Activated CD8-positive, alpha-beta T cell treated with anti-CD3 and anti-CD28 coated beads, Interleukin-2, amount 10 ng/mL, durations not matched to agents 7 days and 5 days (primary cell): ENCODE measurements around the gene UBALD1. TPM values are rescaled to one million over a fixed set of nuclear protein-coding genes. Genes with fewer than 3 reads are reported as not detected.
"Not testable (repeated sequence)": the region's sequence is repeated elsewhere in the genome, so short reads cannot be mapped to it uniquely, and the experiment has no call there.

Experiments
- ATAC-seq: fragments of 150-1000 bp; cut with Tn5 transposase; one replicate; pipeline ENCODE4 v1.10.0; 2021; ENCODE audit warnings: moderate library complexity
- CTCF ChIA-PET: fragments of 350-600 bp; sonication (Branson Sonifier 250); formaldehyde crosslinking; loops from one replicate; lab custom pipeline; 2021; ENCODE audit warnings: antibody characterized with exemption; lab: Charles Lee
- POLR2A ChIA-PET: fragments of 350-600 bp; sonication (Branson Sonifier 250); formaldehyde crosslinking; loops from one replicate; lab custom pipeline; 2021; ENCODE audit warnings: antibody characterized with exemption; lab: Charles Lee
- DNase-seq: peaks from one replicate; pipeline ENCODE4 v3.0.0-alpha.2; 2020
- H3K27ac Mint-ChIP-seq: one replicate; pipeline ENCODE4 v1.8.0; 2021; ENCODE audit warnings: mild to moderate bottlenecking, mixed read lengths
- H3K27me3 Mint-ChIP-seq: one replicate; pipeline ENCODE4 v1.8.0; 2021; ENCODE audit warnings: low read depth, mixed read lengths
- H3K36me3 Mint-ChIP-seq: one replicate; pipeline ENCODE4 v1.8.0; 2021; ENCODE audit warnings: low read depth, mixed read lengths
- H3K4me1 Mint-ChIP-seq: one replicate; pipeline ENCODE4 v1.8.0; 2021; ENCODE audit warnings: low read depth, mixed read lengths
- H3K4me3 Mint-ChIP-seq: one replicate; pipeline ENCODE4 v1.8.0; 2021; ENCODE audit warnings: mild to moderate bottlenecking, mixed read lengths
- H3K9me3 Mint-ChIP-seq: one replicate; pipeline ENCODE4 v1.8.0; 2022; ENCODE audit warnings: mixed read lengths; ENCODE audit not compliant: insufficient read depth
- total RNA-seq, 2 experiments: library from RNA; stranded (reverse); gene quantifications; one replicate each; pipeline ENCODE4 v1.2.3, GENCODE V29; 2021

The UBALD1 gene
- total RNA-seq, 2 experiments from 2014 or later, result 15.0 to 18.9 TPM

GRCh38 chr16:4588961-4589360, 25.7 kb downstream of the UBALD1 start:
- Mint-ChIP-seq H3K4me1 (peaks cover 4% of the 10 kb centered on the region), H3K36me3 (no peaks in the 10 kb centered on the region), H3K27ac (no peak overlapping the region), H3K9me3 (no peaks in the 10 kb centered on the region), H3K4me3 (no peak overlapping the region), H3K27me3 (peaks cover 11% of the 10 kb centered on the region)
- ATAC-seq (no peak), DNase-seq (no peak)
- ChIA-PET CTCF (interaction anchor here (2.3 kb wide), 1 partner anchor 84 kb away, joined by 10 read pairs; no protein-coding TSS in a partner anchor), POLR2A (no interaction called here)

- Mint-ChIP-seq H3K27me3 (peaks cover 11% of the 10 kb centered on the region), H3K9me3 (no peaks in the 10 kb centered on the region), H3K36me3 (no peaks in the 10 kb centered on the region), H3K4me1 (peaks cover 4% of the 10 kb centered on the region), H3K27ac (no peak overlapping the region), H3K4me3 (no peak overlapping the region)
- DNase-seq (no peak), ATAC-seq (no peak)
- CTCF ChIA-PET, result interaction anchor here (1.1 to 2.3 kb wide), 2 partner anchors 83 to 185 kb away, joined by 3 to 10 read pairs; no protein-coding TSS in a partner anchor
- POLR2A ChIA-PET, result no interaction called here
These were observed 26.3 kb downstream of the UBALD1 start for GRCh38 chr16:4588386-4588785.

GRCh38 chr16:4586291-4586690, 28.4 kb downstream of the UBALD1 start:
- CTCF ChIA-PET, result interaction anchor here (0.7 to 2.5 kb wide), 17 partner anchors 8 to 164 kb away, joined by 3 to 40 read pairs (median 4); partner anchors contain the start of gene HMOX2
- DNase-seq (no peak), ATAC-seq (no peak)
- H3K27me3 Mint-ChIP-seq, result peaks cover 11% of the 10 kb centered on the region
- POLR2A ChIA-PET, result interaction anchor here (1.2 kb wide), 1 partner anchor 80 kb away, joined by 3 read pairs; no protein-coding TSS in a partner anchor
- H3K36me3 Mint-ChIP-seq, result no peaks in the 10 kb centered on the region
- no peak overlapping the region for H3K4me3 Mint-ChIP-seq
- no peaks in the 10 kb centered on the region for H3K9me3 Mint-ChIP-seq
- H3K4me1 Mint-ChIP-seq, result peaks cover 4% of the 10 kb centered on the region
- H3K27ac Mint-ChIP-seq, result no peak overlapping the region

- Mint-ChIP-seq H3K4me1 (peaks cover 4% of the 10 kb centered on the region), H3K9me3 (no peaks in the 10 kb centered on the region), H3K27me3 (peaks cover 11% of the 10 kb centered on the region), H3K36me3 (no peaks in the 10 kb centered on the region), H3K4me3 (no peak overlapping the region), H3K27ac (no peak overlapping the region)
- ATAC-seq, result no peak
- POLR2A ChIA-PET, result no interaction called here
- CTCF ChIA-PET, result no interaction called here
- no peak for DNase-seq
These were observed 30.8 kb downstream of the UBALD1 start for GRCh38 chr16:4583906-4584305.

GRCh38 chr16:4580250-4580649, 34.4 kb downstream of the UBALD1 start:
- Mint-ChIP-seq H3K27me3 (no peaks in the 10 kb centered on the region), H3K36me3 (no peaks in the 10 kb centered on the region), H3K27ac (no peak overlapping the region), H3K9me3 (no peaks in the 10 kb centered on the region), H3K4me3 (no peak overlapping the region), H3K4me1 (no peaks in the 10 kb centered on the region)
- ChIA-PET POLR2A (no interaction called here), CTCF (no interaction called here)
- ATAC-seq (no peak), DNase-seq (no peak)

GRCh38 chr16:4578961-4579530, 35.6 kb downstream of the UBALD1 start:
- POLR2A ChIA-PET, result no interaction called here
- ATAC-seq, result no peak
- H3K4me1 Mint-ChIP-seq, result peaks cover 11% of the 10 kb centered on the region
- H3K9me3 Mint-ChIP-seq, result no peaks in the 10 kb centered on the region
- no peak for DNase-seq
- no peak overlapping the region for H3K27ac Mint-ChIP-seq
- H3K36me3 Mint-ChIP-seq, result no peaks in the 10 kb centered on the region
- no peaks in the 10 kb centered on the region for H3K27me3 Mint-ChIP-seq
- H3K4me3 Mint-ChIP-seq, result no peak overlapping the region
- CTCF ChIA-PET, result interaction anchor here (0.6 kb wide), 1 partner anchor 30 kb away, joined by 3 read pairs; no protein-coding TSS in a partner anchor

- H3K27ac Mint-ChIP-seq, result no peak overlapping the region
- no peak for DNase-seq
- peaks cover 11% of the 10 kb centered on the region for H3K4me1 Mint-ChIP-seq
- no peaks in the 10 kb centered on the region for H3K9me3 Mint-ChIP-seq
- H3K27me3 Mint-ChIP-seq, result no peaks in the 10 kb centered on the region
- ChIA-PET CTCF (interaction anchor here (2.0 kb wide), 1 partner anchor 28 kb away, joined by 4 read pairs; no protein-coding TSS in a partner anchor), POLR2A (no interaction called here)
- H3K36me3 Mint-ChIP-seq, result no peaks in the 10 kb centered on the region
- no peak overlapping the region for H3K4me3 Mint-ChIP-seq
- ATAC-seq, result no peak
These were observed 38.7 kb downstream of the UBALD1 start for GRCh38 chr16:4576008-4576407.

- Mint-ChIP-seq H3K27me3 (no peaks in the 10 kb centered on the region), H3K27ac (peak overlapping the region; percentile 34), H3K4me1 (peaks cover 11% of the 10 kb centered on the region), H3K9me3 (no peaks in the 10 kb centered on the region), H3K4me3 (no peak overlapping the region), H3K36me3 (no peaks in the 10 kb centered on the region)
- peak; percentile 64 for ATAC-seq
- ChIA-PET POLR2A (no interaction called here), CTCF (interaction anchor here (0.6 to 3.7 kb wide), 5 partner anchors 13 to 69 kb away, joined by 3 to 22 read pairs (median 4); no protein-coding TSS in a partner anchor)
- DNase-seq, result peak; percentile 36
These were observed 39.6 kb downstream of the UBALD1 start for GRCh38 chr16:4574919-4575705.

- DNase-seq, H3K36me3 Mint-ChIP-seq, ATAC-seq, H3K4me3 Mint-ChIP-seq, H3K9me3 Mint-ChIP-seq, POLR2A ChIA-PET, H3K27ac Mint-ChIP-seq, H3K27me3 Mint-ChIP-seq: not testable (repeated sequence)
- CTCF ChIA-PET, result interaction anchor here (0.8 to 3.7 kb wide), 3 partner anchors 12 to 68 kb away, joined by 3 to 22 read pairs (median 5); no protein-coding TSS in a partner anchor
- peaks cover 11% of the 10 kb centered on the region for H3K4me1 Mint-ChIP-seq
These were observed 40.8 kb downstream of the UBALD1 start for GRCh38 chr16:4573926-4574325.

GRCh38 chr16:4572715-4573114, 42.0 kb downstream of the UBALD1 start:
- ATAC-seq, result no peak

GRCh38 chr16:4570688-4571321, 43.9 kb downstream of the UBALD1 start:
- Mint-ChIP-seq H3K4me1 (peaks cover 18% of the 10 kb centered on the region), H3K9me3 (no peaks in the 10 kb centered on the region), H3K27ac (no peak overlapping the region), H3K36me3 (no peaks in the 10 kb centered on the region), H3K4me3 (no peak overlapping the region), H3K27me3 (peaks cover 2% of the 10 kb centered on the region)
- ATAC-seq, result no peak
- ChIA-PET POLR2A (no interaction called here), CTCF (interaction anchor here (0.7 to 1.7 kb wide), 5 partner anchors 14 to 52 kb away, joined by 3 to 5 read pairs (median 3); partner anchors contain the start of gene C16orf96)
- DNase-seq, result no peak

More at GRCh38 chr16:4572715-4573114, 42.0 kb downstream of the UBALD1 start:
- no peak overlapping the region for H3K4me3 Mint-ChIP-seq
- DNase-seq, result no peak
- CTCF ChIA-PET, result interaction anchor here (0.7 to 3.7 kb wide), 3 partner anchors 13 to 78 kb away, joined by 3 to 22 read pairs (median 5); no protein-coding TSS in a partner anchor
- H3K9me3 Mint-ChIP-seq, result no peaks in the 10 kb centered on the region
- peaks cover 11% of the 10 kb centered on the region for H3K4me1 Mint-ChIP-seq
- H3K36me3 Mint-ChIP-seq, result no peaks in the 10 kb centered on the region
- no peak overlapping the region for H3K27ac Mint-ChIP-seq
- H3K27me3 Mint-ChIP-seq, result no peaks in the 10 kb centered on the region
- POLR2A ChIA-PET, result no interaction called here
